Panc1 (cell line): ENCODE measurements around the gene MZB1. TPM values are rescaled to one million over a fixed set of nuclear protein-coding genes. Genes with fewer than 3 reads are reported as not detected.
A peak's percentile ranks its signal among the peaks of the same experiment; 100 is the strongest.

Source experiments
- ATAC-seq: fragments of 200-7000 bp; cut with Tn5 transposase; 2 replicates; pipeline ENCODE4 v1.9.1; 2020; ENCODE audit warnings: mild to moderate bottlenecking, moderate library complexity
- BruUV-seq: library from RNA; stranded (reverse); fragments of 400-500 nt; replicated peaks from 2 replicates; lab custom pipeline; 2021; lab: Mats Ljungman, UMichigan
- CTCF ChIA-PET: fragments of 300-600 bp; sonication (Branson Sonifier 250); formaldehyde crosslinking; loops from one replicate; lab custom pipeline; 2022; ENCODE audit warnings: antibody characterized with exemption; lab: Charles Lee
- POLR2A ChIA-PET: fragments of 300-600 bp; sonication (Branson Sonifier 250); formaldehyde crosslinking; loops from one replicate; lab custom pipeline; 2022; ENCODE audit warnings: antibody characterized with exemption; lab: Charles Lee
- DNase-seq: peaks from one replicate; pipeline ENCODE4 v3.0.0-alpha.2; 2010; ENCODE audit warnings: low read depth, low spot score
- H3K27ac ChIP-seq: 2 replicates; pipeline ENCODE4 v1.5.1; 2011; ENCODE audit warnings: mild to moderate bottlenecking, low read length, inconsistent platforms
- H3K27me3 ChIP-seq: fragments of 200-500 bp; sonication (Bioruptor generic); 2 replicates; pipeline ENCODE4 v1.6.0; 2014; ENCODE audit warnings: low read length, inconsistent platforms; ENCODE audit not compliant: control insufficient read depth, insufficient read depth
- H3K36me3 ChIP-seq: fragments of 200-500 bp; sonication (Bioruptor generic); 2 replicates; pipeline ENCODE4 v1.5.1; 2014; ENCODE audit warnings: inconsistent platforms, mild to moderate bottlenecking, low read length, moderate library complexity; ENCODE audit not compliant: control insufficient read depth, insufficient read depth
- H3K4me1 ChIP-seq: 2 replicates; pipeline ENCODE4 v1.5.1; 2011; ENCODE audit warnings: inconsistent platforms, mild to moderate bottlenecking, low read length, moderate library complexity; ENCODE audit not compliant: control insufficient read depth, insufficient read depth
- H3K4me3 ChIP-seq, 2 experiments: 2 replicates each; pipeline ENCODE4 v1.5.1; 2011 to 2012; ENCODE audit warnings: low read depth in 2 of 2, low read length in 2 of 2, mild to moderate bottlenecking in 2 of 2, inconsistent platforms in 1 of 2, moderate library complexity in 1 of 2
- H3K9me3 ChIP-seq: fragments of 200-500 bp; sonication (Bioruptor generic); 2 replicates; pipeline ENCODE4 v1.5.1; 2014; ENCODE audit warnings: low read depth, mild to moderate bottlenecking, inconsistent platforms, low read length, moderate library complexity; ENCODE audit not compliant: control insufficient read depth, insufficient read depth
- CTCF ChIP-seq: fragments of 450-650 bp; IDR thresholded peaks from 2 replicates; pipeline ENCODE4 v1.5.1; 2017; ENCODE audit warnings: mild to moderate bottlenecking
- POLR2AphosphoS5 ChIP-seq: IDR thresholded peaks from 2 replicates; pipeline ENCODE4 v1.6.1; 2012; ENCODE audit warnings: mild to moderate bottlenecking, low read depth, low read length, moderate library complexity
- REST ChIP-seq, 2 experiments: IDR thresholded peaks; 2 replicates each; pipeline ENCODE4 v1.6.1; 2011 to 2012; ENCODE audit warnings: low read depth in 2 of 2, control low read depth in 1 of 2, low read length in 1 of 2, mild to moderate bottlenecking in 1 of 2, moderate library complexity in 1 of 2; ENCODE audit not compliant: insufficient read depth in 1 of 2
- SIN3A ChIP-seq: IDR thresholded peaks from 2 replicates; pipeline ENCODE4 v1.6.1; 2012; ENCODE audit warnings: low read depth, mild to moderate bottlenecking, low read length, moderate library complexity, borderline replicate concordance; ENCODE audit not compliant: insufficient read depth
- TCF7L2 ChIP-seq: IDR thresholded peaks from 2 replicates; pipeline ENCODE4 v1.6.1; 2011; ENCODE audit warnings: mild to moderate bottlenecking, low read depth, low read length, inconsistent platforms
- in situ Hi-C: cut with HindIII; loops from 2 replicates; pipeline ENCODE4 v1.10.0; 2016; ENCODE audit warnings: low sequenced_read_pairs, low pct_unique_long_range_greater_than_20kb
- intact Hi-C: fragments of 100-400 bp; cut with micrococcal nuclease; formaldehyde crosslinking; loops from one replicate; pipeline ENCODE4 v1.10.0; 2022; ENCODE audit not compliant: unreplicated experiment
- total RNA-seq: library from RNA; stranded (reverse); gene quantifications from one replicate; pipeline ENCODE4 v1.2.1, GENCODE V29; 2021; ENCODE audit not compliant: unreplicated experiment

The MZB1 gene
- total RNA-seq, 1 experiment from 2014 or later, result 0.49 TPM

- H3K27me3 ChIP-seq, result no peaks in the 10 kb centered on the region
- no peak overlapping the region for H3K27ac ChIP-seq
- no peak for ATAC-seq
- no TSS peak for BruUV-seq
- DNase-seq, result no peak
- ChIA-PET POLR2A (no interaction called here), CTCF (no interaction called here)
- peaks cover 9% of the 10 kb centered on the region for H3K4me1 ChIP-seq
- H3K36me3 ChIP-seq, result peaks cover 22% of the 10 kb centered on the region
- no peaks in the 10 kb centered on the region for H3K9me3 ChIP-seq
- intact Hi-C loops, result no loop called here
- in situ Hi-C loops, result no loop called here
- TF ChIP-seq REST (IDR thresholded peaks at IDR 0.05; ENCODE audit: insufficient read depth in 1 of 2, low read depth in 2 of 2, low read length in 1 of 2) (no peak), POLR2AphosphoS5 (no peak), CTCF (no peak), TCF7L2 (no peak), SIN3A (no peak)
- no peak overlapping the region for H3K4me3 ChIP-seq
Measured at GRCh38 chr5:139371482-139372435, 18.0 kb downstream of the MZB1 start.

- no peaks in the 10 kb centered on the region for H3K9me3 ChIP-seq
- CTCF ChIA-PET, result no interaction called here
- intact Hi-C loops, result no loop called here
- ATAC-seq (no peak), DNase-seq (no peak)
- no peak overlapping the region for H3K4me3 ChIP-seq
- TF ChIP-seq POLR2AphosphoS5 (no peak), TCF7L2 (no peak), SIN3A (no peak), CTCF (no peak), REST (IDR thresholded peaks at IDR 0.05; ENCODE audit: insufficient read depth in 1 of 2, low read depth in 2 of 2, low read length in 1 of 2) (no peak)
- POLR2A ChIA-PET, result no interaction called here
- peaks cover 25% of the 10 kb centered on the region for H3K36me3 ChIP-seq
- TSS peak; percentile 65 for BruUV-seq
- H3K27ac ChIP-seq, result no peak overlapping the region
- H3K27me3 ChIP-seq, result no peaks in the 10 kb centered on the region
- in situ Hi-C loops, result no loop called here
- peaks cover 9% of the 10 kb centered on the region for H3K4me1 ChIP-seq
Measured at GRCh38 chr5:139369181-139369580, 20.5 kb downstream of the MZB1 start.
